DMS79 (cell line): ENCODE results near the gene PNCK.
"Not testable (repeated sequence)": the region's sequence is repeated elsewhere in the genome, so short reads cannot be mapped to it uniquely, and the experiment has no call there.

Experiments
- DNase-seq: peaks from one replicate; lab custom pipeline; 2025; lab: John Stamatoyannopoulos, UW

Gene PNCK

GRCh38 chrX:153673428-153674218 is at the start of gene PNCK:
TSS of gene PNCK (minus strand) at chrX:153673813. CDS start at chrX:153673076, 737 bp downstream.
- no peak for DNase-seq

GRCh38 chrX:153722704-153723350 is 49.2 kb upstream of the PNCK start:
- no peak for DNase-seq

GRCh38 chrX:153719701-153720100 is 46.1 kb upstream of the PNCK start:
- no peak for DNase-seq

DNA sequence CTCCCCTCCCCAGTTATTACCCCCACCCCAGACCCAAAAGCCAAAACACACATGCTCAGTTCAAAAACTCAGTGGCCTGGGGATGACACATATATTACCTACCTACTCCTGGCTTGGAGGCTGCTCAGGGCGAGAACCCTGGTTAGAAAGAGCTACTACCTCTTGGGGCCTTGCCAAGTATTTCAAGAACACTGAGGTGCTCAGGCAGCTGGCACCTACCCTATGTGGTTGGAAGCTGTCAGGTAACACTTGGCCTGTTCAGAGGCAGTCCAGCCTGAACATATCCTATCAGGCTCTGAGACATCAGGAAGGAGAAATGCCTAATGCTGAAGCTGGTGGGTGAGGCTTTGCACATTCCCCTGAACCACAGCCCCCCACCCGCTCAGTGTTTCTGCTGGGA is 45.6 kb upstream of the PNCK start:
- DNase-seq: no peak

DNA sequence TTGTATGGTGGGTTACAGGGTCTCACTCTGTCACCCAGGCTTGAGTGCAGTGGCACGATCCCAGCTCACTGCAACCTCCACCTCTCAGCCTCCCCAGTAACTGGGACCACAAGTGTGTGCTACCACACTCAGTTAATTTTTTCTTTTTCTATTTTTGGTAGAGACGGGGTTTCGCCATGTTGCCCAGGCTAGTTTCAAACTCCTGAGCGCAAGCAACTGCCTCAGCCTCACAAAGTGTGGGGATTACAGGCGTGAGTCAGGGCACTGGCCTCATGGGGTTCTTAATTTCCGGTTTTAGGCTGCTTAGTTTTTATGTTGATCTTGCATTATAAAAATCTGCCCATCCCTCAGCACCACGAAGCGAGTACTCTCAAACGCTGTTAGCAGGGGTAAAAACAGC is 43.8 kb upstream of the PNCK start:
- DNase-seq: no peak

GRCh38 chrX:153714256-153714655 is 40.6 kb upstream of the PNCK start:
- no peak for DNase-seq

- DNase-seq: no peak
Observed at GRCh38 chrX:153709726-153710674, 36.4 kb upstream of the PNCK start.

- no peak for DNase-seq
Observed at GRCh38 chrX:153708415-153708814, 34.8 kb upstream of the PNCK start.

DNA sequence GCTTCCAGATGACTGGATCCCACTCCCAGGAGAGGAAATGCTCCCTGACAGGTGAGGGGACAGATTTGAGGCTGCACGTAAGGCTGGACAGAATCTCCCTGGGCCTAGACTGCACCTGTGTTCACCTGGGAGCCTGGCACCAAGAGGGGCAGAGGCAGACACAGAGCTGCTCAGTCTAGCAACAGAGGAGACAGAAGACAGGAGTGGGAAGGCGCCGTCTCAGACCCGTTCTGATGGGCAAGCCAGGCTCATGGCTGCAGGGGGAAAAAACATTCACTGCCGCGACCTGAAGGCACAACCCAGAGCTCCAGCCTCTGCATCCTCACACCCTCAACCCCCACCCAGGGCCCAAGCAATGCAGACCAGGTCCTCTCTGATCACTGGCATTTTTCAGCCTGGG is 33.8 kb upstream of the PNCK start:
- DNase-seq: no peak

DNA sequence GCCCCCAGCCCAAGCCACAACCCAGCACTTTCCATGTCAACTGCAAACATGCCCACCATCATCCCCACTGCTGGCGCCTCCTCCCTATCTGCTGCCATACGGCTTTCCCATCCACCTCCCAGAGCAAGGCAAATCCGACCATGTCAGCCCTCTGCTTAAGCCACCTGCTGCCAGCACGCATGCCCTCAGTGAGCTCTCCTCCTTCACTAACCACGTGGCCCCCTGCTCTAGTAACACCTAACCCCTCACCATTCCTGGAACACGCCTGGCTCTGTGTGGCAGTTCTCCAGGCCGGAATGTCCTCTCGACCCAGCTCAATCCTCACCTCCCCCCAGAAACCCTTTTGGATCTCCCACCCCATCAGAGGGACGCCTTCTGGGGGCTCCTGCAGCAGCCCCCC is 33.2 kb upstream of the PNCK start:
- no peak for DNase-seq

GRCh38 chrX:153705403-153706060 is 31.9 kb upstream of the PNCK start:
- not testable (repeated sequence) for DNase-seq

DNA sequence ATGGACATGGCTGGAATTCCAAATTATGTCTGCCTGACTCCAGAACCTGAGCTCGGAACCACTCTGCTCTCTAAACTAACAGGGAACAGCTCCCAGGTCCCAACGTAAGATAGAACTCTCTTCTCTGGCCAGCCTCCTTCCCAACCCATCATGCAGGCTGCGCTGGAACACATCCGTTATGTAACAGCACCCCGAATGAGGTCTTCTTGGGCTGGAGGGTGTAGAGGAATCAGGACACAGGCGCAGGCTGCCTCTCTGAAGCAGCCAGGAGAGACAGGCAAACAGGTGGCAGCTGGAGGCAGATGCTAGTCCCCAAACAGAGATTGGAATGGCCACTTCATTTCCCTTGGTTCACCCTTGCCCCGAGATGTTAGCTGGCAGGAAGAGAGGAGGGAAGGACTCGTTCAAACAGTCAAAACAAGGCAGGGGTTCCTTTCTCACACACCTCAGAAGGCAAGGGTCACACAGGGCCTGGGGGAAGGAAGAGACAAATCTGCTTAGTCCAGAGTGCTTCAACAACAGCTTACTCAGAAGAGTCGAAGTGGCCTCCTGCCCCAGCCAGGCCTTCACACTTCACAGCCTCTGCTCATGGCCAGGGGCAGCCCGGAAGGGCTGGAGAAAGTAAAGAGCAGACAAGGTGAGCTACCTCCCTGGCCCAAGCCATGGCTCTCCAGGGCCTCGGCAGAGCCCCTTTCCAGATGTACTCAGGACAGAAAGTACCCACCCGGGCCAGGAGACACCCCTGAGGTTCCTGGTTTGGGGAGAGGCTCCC is 31.2 kb upstream of the PNCK start:
- not testable (repeated sequence) for DNase-seq

DNA sequence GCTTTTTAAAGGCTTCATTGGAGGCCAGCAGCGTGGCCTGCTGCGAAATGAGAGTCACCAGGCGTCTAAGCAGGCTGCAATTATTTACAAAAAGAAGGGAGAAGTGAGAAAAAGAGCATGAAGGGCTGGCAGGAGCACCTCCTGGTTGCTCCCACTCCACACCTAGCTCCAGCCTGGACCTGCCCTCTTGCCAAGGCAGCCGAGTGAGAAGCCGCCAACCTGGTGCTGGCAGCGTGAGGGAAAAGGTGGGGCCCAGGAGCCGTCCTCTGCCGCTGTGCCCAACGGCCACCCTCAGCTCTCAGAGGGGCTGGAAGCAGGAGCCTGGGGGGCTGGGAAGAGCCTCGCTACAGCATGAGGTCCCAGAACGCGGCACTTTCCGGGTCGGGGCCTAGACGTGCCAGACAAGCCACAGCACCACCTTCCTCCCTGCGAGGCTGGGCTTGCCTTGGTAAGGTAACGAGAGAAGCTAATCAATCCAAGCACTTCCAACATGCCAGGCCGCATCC is 30.5 kb upstream of the PNCK start:
- DNase-seq: no peak

- no peak for DNase-seq
Observed at GRCh38 chrX:153703036-153703370, 29.4 kb upstream of the PNCK start.

GRCh38 chrX:153702336-153703035 is 28.9 kb upstream of the PNCK start:
- DNase-seq: no peak

DNA sequence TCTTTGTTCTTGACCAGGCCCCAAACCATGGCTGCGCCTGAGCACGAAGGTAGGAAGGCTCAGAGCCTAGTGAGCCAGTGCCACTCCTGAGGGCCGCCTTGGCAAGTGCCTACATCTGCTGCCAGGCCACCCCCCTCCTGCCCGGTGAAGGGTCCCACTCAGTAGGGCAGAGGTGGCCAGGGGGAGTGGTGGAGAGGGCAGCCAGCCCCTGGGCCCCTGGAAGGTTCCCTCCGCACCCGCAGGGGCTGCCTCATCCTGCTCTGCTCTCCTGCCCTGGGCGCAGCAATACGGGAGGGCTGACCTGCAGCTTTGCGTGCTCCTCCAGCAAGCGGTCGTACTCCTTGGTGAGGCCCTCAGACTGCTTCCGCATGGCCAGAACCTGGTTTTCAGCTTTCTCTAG is 28.1 kb upstream of the PNCK start:
- DNase-seq: no peak

GRCh38 chrX:153700967-153701366 is 27.4 kb upstream of the PNCK start:
- DNase-seq: no peak

- DNase-seq: no peak
Observed at GRCh38 chrX:153700376-153700945, 26.8 kb upstream of the PNCK start.

- DNase-seq: not testable (repeated sequence)
Observed at GRCh38 chrX:153699784-153700371, 26.3 kb upstream of the PNCK start.
